DOHH2 (cell line): Measurements from ENCODE around the gene EFL1.

Source experiments
- CTCF ChIP-seq: fragments of 200-600 bp; sonication (generic); IDR thresholded peaks from one replicate; pipeline ENCODE4 v1.5.1; 2014; ENCODE audit warnings: antibody characterized with exemption, mild to moderate bottlenecking, low read depth, low read length; ENCODE audit not compliant: poor library complexity, severe bottlenecking
- EZH2phosphoT487 ChIP-seq: fragments of 200-600 bp; sonication (generic); IDR thresholded peaks from 2 replicates; pipeline ENCODE4 v1.6.1; 2017; ENCODE audit warnings: borderline replicate concordance, mild to moderate bottlenecking, antibody characterized with exemption, low read length, moderate library complexity, mixed read lengths

GRCh38 chr15:82150645-82151044 is 111.9 kb downstream of the EFL1 start:
- TF ChIP-seq EZH2phosphoT487 (no peak), CTCF (no peak)
